GM21515 (cell line): ENCODE data around the gene TMEM186.
"Not testable (repeated sequence)": the region's sequence is repeated elsewhere in the genome, so short reads cannot be mapped to it uniquely, and the experiment has no call there.

ENCODE experiments used
- ATAC-seq: cut with Tn5 transposase; IDR thresholded peaks from one replicate; pipeline ENCODE4 v1.9.1; 2021; ENCODE audit not compliant: unreplicated experiment

Gene TMEM186

GRCh38 chr16:8797364-8798173 lies at the start of gene TMEM186, which contains the start of gene PMM2:
TSS of gene TMEM186 (minus strand) at chr16:8797639. CDS start at chr16:8797614, 25 bp downstream.
TSS of gene PMM2 (plus strand) at chr16:8797839. CDS start at chr16:8797883, 44 bp downstream.
- ATAC-seq, result peak; percentile 95

- ATAC-seq, result no peak
Measured at GRCh38 chr16:8847145-8847544, 49.7 kb upstream of the TMEM186 start.

- no peak for ATAC-seq
Measured at GRCh38 chr16:8846401-8846932, 49.0 kb upstream of the TMEM186 start.

- ATAC-seq, result no peak
Measured at GRCh38 chr16:8845699-8846298, 48.4 kb upstream of the TMEM186 start.

- not testable (repeated sequence) for ATAC-seq
Measured at GRCh38 chr16:8843296-8843695, 45.9 kb upstream of the TMEM186 start.

- not testable (repeated sequence) for ATAC-seq
Measured at GRCh38 chr16:8842016-8842415, 44.6 kb upstream of the TMEM186 start.

GRCh38 chr16:8837594-8837993 lies 40.2 kb upstream of the TMEM186 start:
- ATAC-seq, result not testable (repeated sequence)

- ATAC-seq, result not testable (repeated sequence)
Measured at GRCh38 chr16:8836797-8837196, 39.4 kb upstream of the TMEM186 start.

GRCh38 chr16:8832717-8833105 lies 35.3 kb upstream of the TMEM186 start:
- no peak for ATAC-seq

- no peak for ATAC-seq
Measured at GRCh38 chr16:8831871-8832716, 34.7 kb upstream of the TMEM186 start.

GRCh38 chr16:8831450-8831849 lies 34.0 kb upstream of the TMEM186 start:
- no peak for ATAC-seq

- no peak for ATAC-seq
Measured at GRCh38 chr16:8828541-8829165, 31.2 kb upstream of the TMEM186 start.

GRCh38 chr16:8826278-8826879 lies 28.9 kb upstream of the TMEM186 start:
- ATAC-seq, result no peak

- ATAC-seq, result no peak
Measured at GRCh38 chr16:8822403-8822802, 25.0 kb upstream of the TMEM186 start.

GRCh38 chr16:8819411-8820034 lies 22.1 kb upstream of the TMEM186 start:
- no peak for ATAC-seq

- ATAC-seq, result peak; percentile 77
Measured at GRCh38 chr16:8818504-8819270, 21.2 kb upstream of the TMEM186 start.

- ATAC-seq, result no peak
Measured at GRCh38 chr16:8816967-8817655, 19.7 kb upstream of the TMEM186 start.

- no peak for ATAC-seq
Measured at GRCh38 chr16:8814095-8814806, 16.8 kb upstream of the TMEM186 start.
